Measurements from ENCODE around the gene CORO2A. TPM values are rescaled to one million over a fixed set of nuclear protein-coding genes. Genes with fewer than 3 reads are reported as not detected.

The CORO2A gene
- total RNA-seq, 1 experiment from 2014 or later = 32.5 TPM

DNA sequence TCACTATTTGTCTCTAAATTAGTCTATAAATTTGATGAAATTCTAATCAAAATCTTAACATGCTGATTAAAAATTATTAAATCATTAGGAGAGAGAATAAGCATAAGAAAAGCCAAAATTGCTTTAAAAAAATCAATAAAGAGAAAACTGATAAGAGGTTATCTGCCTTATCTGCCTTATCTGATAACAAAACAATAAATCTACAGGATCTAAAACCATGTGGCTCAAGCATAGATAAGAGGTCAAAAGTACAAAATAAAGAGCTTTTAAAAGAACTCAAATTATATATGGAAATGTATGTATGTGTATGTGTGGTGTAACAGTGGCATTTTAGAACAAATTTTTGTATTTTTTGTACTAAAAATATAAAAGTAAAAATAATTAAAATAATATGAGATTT lies 92.0 kb downstream of the CORO2A start (continued):
- TF ChIP-seq, protein P1, sequence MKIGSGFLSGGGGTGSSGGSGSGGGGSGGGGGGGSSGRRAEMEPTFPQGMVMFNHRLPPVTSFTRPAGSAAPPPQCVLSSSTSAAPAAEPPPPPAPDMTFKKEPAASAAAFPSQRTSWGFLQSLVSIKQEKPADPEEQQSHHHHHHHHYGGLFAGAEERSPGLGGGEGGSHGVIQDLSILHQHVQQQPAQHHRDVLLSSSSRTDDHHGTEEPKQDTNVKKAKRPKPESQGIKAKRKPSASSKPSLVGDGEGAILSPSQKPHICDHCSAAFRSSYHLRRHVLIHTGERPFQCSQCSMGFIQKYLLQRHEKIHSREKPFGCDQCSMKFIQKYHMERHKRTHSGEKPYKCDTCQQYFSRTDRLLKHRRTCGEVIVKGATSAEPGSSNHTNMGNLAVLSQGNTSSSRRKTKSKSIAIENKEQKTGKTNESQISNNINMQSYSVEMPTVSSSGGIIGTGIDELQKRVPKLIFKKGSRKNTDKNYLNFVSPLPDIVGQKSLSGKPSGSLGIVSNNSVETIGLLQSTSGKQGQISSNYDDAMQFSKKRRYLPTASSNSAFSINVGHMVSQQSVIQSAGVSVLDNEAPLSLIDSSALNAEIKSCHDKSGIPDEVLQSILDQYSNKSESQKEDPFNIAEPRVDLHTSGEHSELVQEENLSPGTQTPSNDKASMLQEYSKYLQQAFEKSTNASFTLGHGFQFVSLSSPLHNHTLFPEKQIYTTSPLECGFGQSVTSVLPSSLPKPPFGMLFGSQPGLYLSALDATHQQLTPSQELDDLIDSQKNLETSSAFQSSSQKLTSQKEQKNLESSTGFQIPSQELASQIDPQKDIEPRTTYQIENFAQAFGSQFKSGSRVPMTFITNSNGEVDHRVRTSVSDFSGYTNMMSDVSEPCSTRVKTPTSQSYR (CRISPR knock-in tag; IDR thresholded peaks at IDR 0.05) = no peak
- no peak for TF ChIP-seq ZNF219 (CRISPR knock-in tag; IDR thresholded peaks at IDR 0.05; ENCODE audit: borderline replicate concordance)
- no peak for TF ChIP-seq TEAD4 (CRISPR knock-in tag; IDR thresholded peaks at IDR 0.05)
- TF ChIP-seq SMAD4 (CRISPR knock-in tag; IDR thresholded peaks at IDR 0.05) = no peak
- no peak for TF ChIP-seq SMAD3 (CRISPR knock-in tag; IDR thresholded peaks at IDR 0.05; ENCODE audit: borderline replicate concordance)
- TF ChIP-seq, protein P2, sequence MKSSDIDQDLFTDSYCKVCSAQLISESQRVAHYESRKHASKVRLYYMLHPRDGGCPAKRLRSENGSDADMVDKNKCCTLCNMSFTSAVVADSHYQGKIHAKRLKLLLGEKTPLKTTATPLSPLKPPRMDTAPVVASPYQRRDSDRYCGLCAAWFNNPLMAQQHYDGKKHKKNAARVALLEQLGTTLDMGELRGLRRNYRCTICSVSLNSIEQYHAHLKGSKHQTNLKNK (CRISPR knock-in tag; IDR thresholded peaks at IDR 0.05) = no peak
- TF ChIP-seq, protein P3, sequence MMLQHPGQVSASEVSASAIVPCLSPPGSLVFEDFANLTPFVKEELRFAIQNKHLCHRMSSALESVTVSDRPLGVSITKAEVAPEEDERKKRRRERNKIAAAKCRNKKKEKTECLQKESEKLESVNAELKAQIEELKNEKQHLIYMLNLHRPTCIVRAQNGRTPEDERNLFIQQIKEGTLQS (CRISPR knock-in tag; conservative IDR thresholded peaks at IDR 0.05) = no peak
- TF ChIP-seq TCF7 (CRISPR knock-in tag; IDR thresholded peaks at IDR 0.05; ENCODE audit: low read depth) = no peak
- no peak for TF ChIP-seq ZNF263 (CRISPR knock-in tag; IDR thresholded peaks at IDR 0.05; ENCODE audit: low read depth)
- no peak for TF ChIP-seq ZNF121 (CRISPR knock-in tag; IDR thresholded peaks at IDR 0.05)
- no peak for TF ChIP-seq TP53 (CRISPR knock-in tag; IDR thresholded peaks at IDR 0.05)
- TF ChIP-seq, protein P4, sequence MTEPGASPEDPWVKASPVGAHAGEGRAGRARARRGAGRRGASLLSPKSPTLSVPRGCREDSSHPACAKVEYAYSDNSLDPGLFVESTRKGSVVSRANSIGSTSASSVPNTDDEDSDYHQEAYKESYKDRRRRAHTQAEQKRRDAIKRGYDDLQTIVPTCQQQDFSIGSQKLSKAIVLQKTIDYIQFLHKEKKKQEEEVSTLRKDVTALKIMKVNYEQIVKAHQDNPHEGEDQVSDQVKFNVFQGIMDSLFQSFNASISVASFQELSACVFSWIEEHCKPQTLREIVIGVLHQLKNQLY (CRISPR knock-in tag; IDR thresholded peaks at IDR 0.05) = no peak

DNA sequence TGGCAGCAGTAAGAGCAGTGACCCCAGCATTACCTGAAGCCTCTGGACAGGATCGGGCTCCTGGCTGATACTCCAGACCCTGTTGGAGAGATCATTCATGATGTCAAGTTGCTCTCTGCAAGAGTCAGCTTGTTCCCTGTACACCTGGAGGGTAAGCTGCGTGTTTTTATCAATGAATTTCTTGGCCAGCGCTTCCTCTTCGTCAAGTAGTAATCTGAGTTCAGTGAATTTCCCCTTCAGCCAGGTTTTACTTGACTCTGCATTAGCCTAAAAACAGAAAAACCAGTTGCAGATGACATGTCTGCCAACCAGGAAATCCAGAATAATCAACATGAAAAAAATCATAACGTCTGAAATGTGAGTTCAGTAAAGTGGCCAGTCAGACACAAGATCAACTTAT lies 92.5 kb downstream of the CORO2A start:
- Mint-ChIP-seq H3K36me3 (0 out of 2 replicates have a peak, but pooled peaks cover 3% of the 10 kb centered on the region), H3K27me3 (ENCODE audit: low read depth) (no peaks in the 10 kb centered on the region), H3K4me1 (peaks cover 13% of the 10 kb centered on the region), H3K4me3 (no peak overlapping the region), H3K9me3 (no peaks in the 10 kb centered on the region), H3K27ac (no peak overlapping the region; the same call in 1 of the 2 replicates)
- CTCF ChIA-PET = no interaction called here
- no peak for ATAC-seq
- POLR2A ChIA-PET = no interaction called here
- DNase-seq (ENCODE audit: low spot score) = no peak
- TF ChIP-seq SP1 (CRISPR knock-in tag; conservative IDR thresholded peaks at IDR 0.05) = no peak
- TF ChIP-seq, protein P5, sequence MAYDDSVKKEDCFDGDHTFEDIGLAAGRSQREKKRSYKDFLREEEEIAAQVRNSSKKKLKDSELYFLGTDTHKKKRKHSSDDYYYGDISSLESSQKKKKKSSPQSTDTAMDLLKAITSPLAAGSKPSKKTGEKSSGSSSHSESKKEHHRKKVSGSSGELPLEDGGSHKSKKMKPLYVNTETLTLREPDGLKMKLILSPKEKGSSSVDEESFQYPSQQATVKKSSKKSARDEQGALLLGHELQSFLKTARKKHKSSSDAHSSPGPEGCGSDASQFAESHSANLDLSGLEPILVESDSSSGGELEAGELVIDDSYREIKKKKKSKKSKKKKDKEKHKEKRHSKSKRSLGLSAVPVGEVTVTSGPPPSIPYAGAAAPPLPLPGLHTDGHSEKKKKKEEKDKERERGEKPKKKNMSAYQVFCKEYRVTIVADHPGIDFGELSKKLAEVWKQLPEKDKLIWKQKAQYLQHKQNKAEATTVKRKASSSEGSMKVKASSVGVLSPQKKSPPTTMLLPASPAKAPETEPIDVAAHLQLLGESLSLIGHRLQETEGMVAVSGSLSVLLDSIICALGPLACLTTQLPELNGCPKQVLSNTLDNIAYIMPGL (CRISPR knock-in tag; IDR thresholded peaks at IDR 0.05) = no peak
- TF ChIP-seq GRHL2 (CRISPR knock-in tag; IDR thresholded peaks at IDR 0.05; ENCODE audit: insufficient replicate concordance, severe bottlenecking) = no peak
- TF ChIP-seq, protein P6, sequence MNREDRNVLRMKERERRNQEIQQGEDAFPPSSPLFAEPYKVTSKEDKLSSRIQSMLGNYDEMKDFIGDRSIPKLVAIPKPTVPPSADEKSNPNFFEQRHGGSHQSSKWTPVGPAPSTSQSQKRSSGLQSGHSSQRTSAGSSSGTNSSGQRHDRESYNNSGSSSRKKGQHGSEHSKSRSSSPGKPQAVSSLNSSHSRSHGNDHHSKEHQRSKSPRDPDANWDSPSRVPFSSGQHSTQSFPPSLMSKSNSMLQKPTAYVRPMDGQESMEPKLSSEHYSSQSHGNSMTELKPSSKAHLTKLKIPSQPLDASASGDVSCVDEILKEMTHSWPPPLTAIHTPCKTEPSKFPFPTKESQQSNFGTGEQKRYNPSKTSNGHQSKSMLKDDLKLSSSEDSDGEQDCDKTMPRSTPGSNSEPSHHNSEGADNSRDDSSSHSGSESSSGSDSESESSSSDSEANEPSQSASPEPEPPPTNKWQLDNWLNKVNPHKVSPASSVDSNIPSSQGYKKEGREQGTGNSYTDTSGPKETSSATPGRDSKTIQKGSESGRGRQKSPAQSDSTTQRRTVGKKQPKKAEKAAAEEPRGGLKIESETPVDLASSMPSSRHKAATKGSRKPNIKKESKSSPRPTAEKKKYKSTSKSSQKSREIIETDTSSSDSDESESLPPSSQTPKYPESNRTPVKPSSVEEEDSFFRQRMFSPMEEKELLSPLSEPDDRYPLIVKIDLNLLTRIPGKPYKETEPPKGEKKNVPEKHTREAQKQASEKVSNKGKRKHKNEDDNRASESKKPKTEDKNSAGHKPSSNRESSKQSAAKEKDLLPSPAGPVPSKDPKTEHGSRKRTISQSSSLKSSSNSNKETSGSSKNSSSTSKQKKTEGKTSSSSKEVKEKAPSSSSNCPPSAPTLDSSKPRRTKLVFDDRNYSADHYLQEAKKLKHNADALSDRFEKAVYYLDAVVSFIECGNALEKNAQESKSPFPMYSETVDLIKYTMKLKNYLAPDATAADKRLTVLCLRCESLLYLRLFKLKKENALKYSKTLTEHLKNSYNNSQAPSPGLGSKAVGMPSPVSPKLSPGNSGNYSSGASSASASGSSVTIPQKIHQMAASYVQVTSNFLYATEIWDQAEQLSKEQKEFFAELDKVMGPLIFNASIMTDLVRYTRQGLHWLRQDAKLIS (CRISPR knock-in tag; IDR thresholded peaks at IDR 0.05; ENCODE audit: borderline replicate concordance) = no peak
- no peak for TF ChIP-seq SMAD4 (CRISPR knock-in tag; IDR thresholded peaks at IDR 0.05)
- no peak for TF ChIP-seq TP53 (CRISPR knock-in tag; IDR thresholded peaks at IDR 0.05)
- TF ChIP-seq CBFB (CRISPR knock-in tag; IDR thresholded peaks at IDR 0.05; ENCODE audit: low read depth) = no peak
- no peak for TF ChIP-seq KAT7 (CRISPR knock-in tag; IDR thresholded peaks at IDR 0.05; ENCODE audit: borderline replicate concordance)
- TF ChIP-seq, protein P7, sequence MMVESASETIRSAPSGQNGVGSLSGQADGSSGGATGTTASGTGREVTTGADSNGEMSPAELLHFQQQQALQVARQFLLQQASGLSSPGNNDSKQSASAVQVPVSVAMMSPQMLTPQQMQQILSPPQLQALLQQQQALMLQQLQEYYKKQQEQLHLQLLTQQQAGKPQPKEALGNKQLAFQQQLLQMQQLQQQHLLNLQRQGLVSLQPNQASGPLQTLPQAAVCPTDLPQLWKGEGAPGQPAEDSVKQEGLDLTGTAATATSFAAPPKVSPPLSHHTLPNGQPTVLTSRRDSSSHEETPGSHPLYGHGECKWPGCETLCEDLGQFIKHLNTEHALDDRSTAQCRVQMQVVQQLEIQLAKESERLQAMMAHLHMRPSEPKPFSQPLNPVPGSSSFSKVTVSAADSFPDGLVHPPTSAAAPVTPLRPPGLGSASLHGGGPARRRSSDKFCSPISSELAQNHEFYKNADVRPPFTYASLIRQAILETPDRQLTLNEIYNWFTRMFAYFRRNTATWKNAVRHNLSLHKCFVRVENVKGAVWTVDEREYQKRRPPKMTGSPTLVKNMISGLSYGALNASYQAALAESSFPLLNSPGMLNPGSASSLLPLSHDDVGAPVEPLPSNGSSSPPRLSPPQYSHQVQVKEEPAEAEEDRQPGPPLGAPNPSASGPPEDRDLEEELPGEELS (CRISPR knock-in tag; IDR thresholded peaks at IDR 0.05) = no peak
- TF ChIP-seq, protein P8, sequence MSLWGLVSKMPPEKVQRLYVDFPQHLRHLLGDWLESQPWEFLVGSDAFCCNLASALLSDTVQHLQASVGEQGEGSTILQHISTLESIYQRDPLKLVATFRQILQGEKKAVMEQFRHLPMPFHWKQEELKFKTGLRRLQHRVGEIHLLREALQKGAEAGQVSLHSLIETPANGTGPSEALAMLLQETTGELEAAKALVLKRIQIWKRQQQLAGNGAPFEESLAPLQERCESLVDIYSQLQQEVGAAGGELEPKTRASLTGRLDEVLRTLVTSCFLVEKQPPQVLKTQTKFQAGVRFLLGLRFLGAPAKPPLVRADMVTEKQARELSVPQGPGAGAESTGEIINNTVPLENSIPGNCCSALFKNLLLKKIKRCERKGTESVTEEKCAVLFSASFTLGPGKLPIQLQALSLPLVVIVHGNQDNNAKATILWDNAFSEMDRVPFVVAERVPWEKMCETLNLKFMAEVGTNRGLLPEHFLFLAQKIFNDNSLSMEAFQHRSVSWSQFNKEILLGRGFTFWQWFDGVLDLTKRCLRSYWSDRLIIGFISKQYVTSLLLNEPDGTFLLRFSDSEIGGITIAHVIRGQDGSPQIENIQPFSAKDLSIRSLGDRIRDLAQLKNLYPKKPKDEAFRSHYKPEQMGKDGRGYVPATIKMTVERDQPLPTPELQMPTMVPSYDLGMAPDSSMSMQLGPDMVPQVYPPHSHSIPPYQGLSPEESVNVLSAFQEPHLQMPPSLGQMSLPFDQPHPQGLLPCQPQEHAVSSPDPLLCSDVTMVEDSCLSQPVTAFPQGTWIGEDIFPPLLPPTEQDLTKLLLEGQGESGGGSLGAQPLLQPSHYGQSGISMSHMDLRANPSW (CRISPR knock-in tag; conservative IDR thresholded peaks at IDR 0.05; ENCODE audit: low read depth) = no peak
